MM.1S (cell line): ENCODE data around the gene GPT2.

Experiments used
- CTCF ChIP-seq: fragments of 300-600 bp; sonication (generic); IDR thresholded peaks from 2 replicates; pipeline ENCODE4 v1.5.1; 2016; ENCODE audit warnings: antibody characterized with exemption, low read length, mixed read lengths
- EZH2phosphoT487 ChIP-seq: fragments of 300-600 bp; sonication (generic); IDR thresholded peaks from 2 replicates; pipeline ENCODE4 v1.6.1; 2018; ENCODE audit warnings: antibody characterized with exemption, low read length

DNA sequence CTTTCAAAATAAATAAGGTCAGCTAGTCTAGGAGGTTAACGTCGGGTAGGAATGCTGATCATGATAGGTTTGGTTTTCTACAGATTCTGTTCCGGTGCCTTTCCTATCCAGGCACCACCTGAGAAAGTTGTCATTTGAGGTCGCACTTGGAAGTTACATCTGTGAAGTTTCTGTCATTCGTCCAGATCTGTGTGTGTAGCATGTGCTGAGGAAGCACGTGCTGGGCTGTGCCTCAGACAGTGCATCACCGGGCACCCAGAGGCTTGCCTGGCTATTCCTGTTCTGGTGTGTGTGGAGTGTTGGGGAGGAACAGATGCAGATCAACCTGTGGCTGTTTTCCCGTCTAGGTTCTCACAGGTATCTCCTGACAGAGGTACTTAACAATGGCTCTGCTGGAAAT, 46.7 kb downstream of the GPT2 start:
- no peak for TF ChIP-seq CTCF
- TF ChIP-seq EZH2phosphoT487, result no peak
